ENCODE data around the gene LRMDA. TPM values are rescaled to one million over a fixed set of nuclear protein-coding genes. Genes with fewer than 3 reads are reported as not detected.

The LRMDA gene
- total and polyA plus RNA-seq, 2 of the 4 experiments (the other 2 are of a cell fraction), result 0.07 TPM; not detected in 1

GRCh38 chr10:75825235-75825634, 393.8 kb downstream of the LRMDA start:
- no peak for ATAC-seq (ENCODE audit: low read depth)
- H2BK15ac ChIP-seq (ENCODE audit: low read depth, low read length), result no peak overlapping the region
- no peak overlapping the region for H2BK5ac ChIP-seq (ENCODE audit: low read depth, low read length, poor library complexity, severe bottlenecking)
- no peak overlapping the region for H2AK5ac ChIP-seq (ENCODE audit: low read depth, low read length)
- H3K4me1 ChIP-seq (ENCODE audit: control insufficient read depth, insufficient read depth, low read length), result no peaks in the 10 kb centered on the region
- TF ChIP-seq, protein P1, sequence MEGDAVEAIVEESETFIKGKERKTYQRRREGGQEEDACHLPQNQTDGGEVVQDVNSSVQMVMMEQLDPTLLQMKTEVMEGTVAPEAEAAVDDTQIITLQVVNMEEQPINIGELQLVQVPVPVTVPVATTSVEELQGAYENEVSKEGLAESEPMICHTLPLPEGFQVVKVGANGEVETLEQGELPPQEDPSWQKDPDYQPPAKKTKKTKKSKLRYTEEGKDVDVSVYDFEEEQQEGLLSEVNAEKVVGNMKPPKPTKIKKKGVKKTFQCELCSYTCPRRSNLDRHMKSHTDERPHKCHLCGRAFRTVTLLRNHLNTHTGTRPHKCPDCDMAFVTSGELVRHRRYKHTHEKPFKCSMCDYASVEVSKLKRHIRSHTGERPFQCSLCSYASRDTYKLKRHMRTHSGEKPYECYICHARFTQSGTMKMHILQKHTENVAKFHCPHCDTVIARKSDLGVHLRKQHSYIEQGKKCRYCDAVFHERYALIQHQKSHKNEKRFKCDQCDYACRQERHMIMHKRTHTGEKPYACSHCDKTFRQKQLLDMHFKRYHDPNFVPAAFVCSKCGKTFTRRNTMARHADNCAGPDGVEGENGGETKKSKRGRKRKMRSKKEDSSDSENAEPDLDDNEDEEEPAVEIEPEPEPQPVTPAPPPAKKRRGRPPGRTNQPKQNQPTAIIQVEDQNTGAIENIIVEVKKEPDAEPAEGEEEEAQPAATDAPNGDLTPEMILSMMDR (conservative IDR thresholded peaks at IDR 0.05; ENCODE audit: low read depth, low read length), result no peak
- TF ChIP-seq RAD21 (IDR thresholded peaks at IDR 0.05; ENCODE audit: low read length), result no peak
- no peak for TF ChIP-seq SMC3 (IDR thresholded peaks at IDR 0.05; ENCODE audit: low read depth, low read length)
- no peak for TF ChIP-seq BHLHE40 (IDR thresholded peaks at IDR 0.05; ENCODE audit: low read depth, low read length)
- TF ChIP-seq, protein P2, sequence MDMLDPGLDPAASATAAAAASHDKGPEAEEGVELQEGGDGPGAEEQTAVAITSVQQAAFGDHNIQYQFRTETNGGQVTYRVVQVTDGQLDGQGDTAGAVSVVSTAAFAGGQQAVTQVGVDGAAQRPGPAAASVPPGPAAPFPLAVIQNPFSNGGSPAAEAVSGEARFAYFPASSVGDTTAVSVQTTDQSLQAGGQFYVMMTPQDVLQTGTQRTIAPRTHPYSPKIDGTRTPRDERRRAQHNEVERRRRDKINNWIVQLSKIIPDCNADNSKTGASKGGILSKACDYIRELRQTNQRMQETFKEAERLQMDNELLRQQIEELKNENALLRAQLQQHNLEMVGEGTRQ (IDR thresholded peaks at IDR 0.05; ENCODE audit: low read depth, low read length), result no peak
- TF ChIP-seq MAFK (IDR thresholded peaks at IDR 0.05; ENCODE audit: low read depth, low read length), result no peak
- no peak for TF ChIP-seq RFX5 (IDR thresholded peaks at IDR 0.05; ENCODE audit: low read depth, low read length)
- no peak for TF ChIP-seq CEBPB (IDR thresholded peaks at IDR 0.05; ENCODE audit: low read depth, low read length)
- TF ChIP-seq FOS (IDR thresholded peaks at IDR 0.05; ENCODE audit: low read depth, low read length), result no peak
- no peak for TF ChIP-seq MAZ (IDR thresholded peaks at IDR 0.05; ENCODE audit: borderline replicate concordance, low read depth, low read length)
- TF ChIP-seq NFE2L2 (IDR thresholded peaks at IDR 0.05; ENCODE audit: low read depth, low read length), result no peak
- TF ChIP-seq, protein P3, sequence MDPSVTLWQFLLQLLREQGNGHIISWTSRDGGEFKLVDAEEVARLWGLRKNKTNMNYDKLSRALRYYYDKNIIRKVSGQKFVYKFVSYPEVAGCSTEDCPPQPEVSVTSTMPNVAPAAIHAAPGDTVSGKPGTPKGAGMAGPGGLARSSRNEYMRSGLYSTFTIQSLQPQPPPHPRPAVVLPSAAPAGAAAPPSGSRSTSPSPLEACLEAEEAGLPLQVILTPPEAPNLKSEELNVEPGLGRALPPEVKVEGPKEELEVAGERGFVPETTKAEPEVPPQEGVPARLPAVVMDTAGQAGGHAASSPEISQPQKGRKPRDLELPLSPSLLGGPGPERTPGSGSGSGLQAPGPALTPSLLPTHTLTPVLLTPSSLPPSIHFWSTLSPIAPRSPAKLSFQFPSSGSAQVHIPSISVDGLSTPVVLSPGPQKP (IDR thresholded peaks at IDR 0.05; ENCODE audit: borderline replicate concordance, low read depth, low read length), result no peak
- no peak for TF ChIP-seq POLR2A (IDR thresholded peaks at IDR 0.05; ENCODE audit: low read depth, low read length)
- no peak overlapping the region for H4K8ac ChIP-seq (ENCODE audit: low read depth in 2 of 2, low read length in 2 of 2)
- no peaks in the 10 kb centered on the region for H3K79me1 ChIP-seq (ENCODE audit: low read depth in 1 of 2, low read length in 2 of 2)
- BruUV-seq (replicated peaks), result no TSS peak
- no peak overlapping the region for H3K4me2 ChIP-seq (ENCODE audit: low read depth, low read length)
- no peak overlapping the region for H3K14ac ChIP-seq (replicated peaks; ENCODE audit: low read depth, low read length)
- H2AFZ ChIP-seq (replicated peaks; ENCODE audit: low read length, poor library complexity), result no peak overlapping the region
- no peak overlapping the region for H3K56ac ChIP-seq (ENCODE audit: extremely low read depth, insufficient read depth, low read length)
- no peak overlapping the region for H4K5ac ChIP-seq (ENCODE audit: low read depth, low read length)
- CTCF ChIA-PET, result no interaction called here
- no peak overlapping the region for H4K91ac ChIP-seq (ENCODE audit: insufficient read depth, low read depth, low read length)
- H2AK9ac ChIP-seq (replicated peaks; ENCODE audit: low read depth, low read length, poor library complexity), result no peak overlapping the region
- no peak overlapping the region for H3K9ac ChIP-seq (ENCODE audit: low read depth, low read length)
- no peaks in the 10 kb centered on the region for H3K9me1 ChIP-seq (ENCODE audit: insufficient read depth, low read length)
- H3K4me3 ChIP-seq (ENCODE audit: insufficient read depth, low read depth, low read length), result no peak overlapping the region
- no peaks in the 10 kb centered on the region for H3K36me3 ChIP-seq (ENCODE audit: control insufficient read depth, insufficient read depth, low read length)
- H3K27ac ChIP-seq (ENCODE audit: insufficient read depth, low read length), result no peak overlapping the region
- H4K20me1 ChIP-seq (ENCODE audit: insufficient read depth, low read length), result no peaks in the 10 kb centered on the region
- no peak overlapping the region for H2BK20ac ChIP-seq (ENCODE audit: low read depth, low read length)
- H3K23ac ChIP-seq (ENCODE audit: low read depth, low read length), result no peak overlapping the region
- POLR2A ChIA-PET (ENCODE audit: unreplicated experiment), result no interaction called here
- dilution Hi-C loops (cut with HindIII; ENCODE audit: low sequenced_read_pairs, unreplicated experiment), result no loop called here
- DNase-seq, result no peak
- intact Hi-C loops (cut with micrococcal nuclease), result no loop called here
- in situ Hi-C loops (cut with MboI; ENCODE audit: low sequenced_read_pairs), result no loop called here
- no peak overlapping the region for H3K4ac ChIP-seq (ENCODE audit: low read depth, low read length)
- no peak overlapping the region for H3K18ac ChIP-seq (ENCODE audit: low read depth, low read length)
- H2BK120ac ChIP-seq (ENCODE audit: low read depth, low read length), result no peak overlapping the region
- H3K27me3 ChIP-seq (ENCODE audit: control insufficient read depth, insufficient read depth, low read length), result no peaks in the 10 kb centered on the region; the same call in 1 of the 2 replicates
- WGBS, 2 experiments (ENCODE audit: extremely low coverage in 2 of 2, insufficient read length in 1 of 2), result no CpG with 5 or more reads among the region's 5 CpGs
- no peaks in the 10 kb centered on the region for H3K9me3 ChIP-seq (ENCODE audit: control insufficient read depth, insufficient read depth, low read length)

Measured in IMR-90 (cell line).